Body of pancreas (tissue), 4 donors: ENCODE measurements around the gene NACC2.
"Not testable (repeated sequence)": the region's sequence is repeated elsewhere in the genome, so short reads cannot be mapped to it uniquely, and the experiment has no call there.

Experiments used
- POLR2A ChIP-seq, 3 donors: fragments of 450-650 bp; IDR thresholded peaks; one replicate each; pipeline ENCODE4 v1.6.1; 2016; ENCODE audit warnings: antibody characterized with exemption in 3 of 3, mild to moderate bottlenecking in 2 of 3
- TF ChIP-seq, protein P1 (sequence below), 7 experiments: fragments of 450-650 bp in 4 of 7; fragments of 200-600 bp in 3 of 7; sonication (generic) in 3 of 7; IDR thresholded peaks; one replicate each; pipeline ENCODE4 v1.5.1; 2016 to 2019; ENCODE audit warnings: antibody characterized with exemption in 7 of 7

DNA sequence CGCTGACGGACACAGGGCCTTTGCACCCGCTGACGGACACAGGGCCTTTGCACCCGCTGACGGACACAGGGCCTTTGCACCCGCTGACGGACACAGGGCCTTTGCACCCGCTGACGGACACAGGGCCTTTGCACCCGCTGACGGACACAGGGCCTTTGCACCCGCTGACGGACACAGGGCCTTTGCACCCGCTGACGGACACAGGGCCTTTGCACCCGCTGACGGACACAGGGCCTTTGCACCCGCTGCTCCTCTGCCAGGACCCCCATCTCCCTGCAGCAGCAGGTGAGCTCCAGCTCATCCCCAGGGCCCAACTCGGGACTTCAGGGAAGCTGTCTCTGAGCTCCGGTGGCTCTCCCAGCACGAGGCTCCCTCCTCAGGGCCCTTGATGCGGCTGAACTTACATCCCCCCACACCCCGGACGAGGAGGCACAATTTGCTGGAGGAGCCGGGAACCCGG lies 6.6 kb upstream of the NACC2 start:
- TF ChIP-seq, protein P1, sequence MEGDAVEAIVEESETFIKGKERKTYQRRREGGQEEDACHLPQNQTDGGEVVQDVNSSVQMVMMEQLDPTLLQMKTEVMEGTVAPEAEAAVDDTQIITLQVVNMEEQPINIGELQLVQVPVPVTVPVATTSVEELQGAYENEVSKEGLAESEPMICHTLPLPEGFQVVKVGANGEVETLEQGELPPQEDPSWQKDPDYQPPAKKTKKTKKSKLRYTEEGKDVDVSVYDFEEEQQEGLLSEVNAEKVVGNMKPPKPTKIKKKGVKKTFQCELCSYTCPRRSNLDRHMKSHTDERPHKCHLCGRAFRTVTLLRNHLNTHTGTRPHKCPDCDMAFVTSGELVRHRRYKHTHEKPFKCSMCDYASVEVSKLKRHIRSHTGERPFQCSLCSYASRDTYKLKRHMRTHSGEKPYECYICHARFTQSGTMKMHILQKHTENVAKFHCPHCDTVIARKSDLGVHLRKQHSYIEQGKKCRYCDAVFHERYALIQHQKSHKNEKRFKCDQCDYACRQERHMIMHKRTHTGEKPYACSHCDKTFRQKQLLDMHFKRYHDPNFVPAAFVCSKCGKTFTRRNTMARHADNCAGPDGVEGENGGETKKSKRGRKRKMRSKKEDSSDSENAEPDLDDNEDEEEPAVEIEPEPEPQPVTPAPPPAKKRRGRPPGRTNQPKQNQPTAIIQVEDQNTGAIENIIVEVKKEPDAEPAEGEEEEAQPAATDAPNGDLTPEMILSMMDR (IDR thresholded peaks at IDR 0.05) = not testable (repeated sequence)
- TF ChIP-seq POLR2A (IDR thresholded peaks at IDR 0.05) = not testable (repeated sequence)
